AG20443 (cell line): Measurements from ENCODE around the gene SIAH3.

ENCODE experiments used
- DNase-seq: peaks from one replicate; pipeline ENCODE4 v3.0.0; 2012; ENCODE audit warnings: low spot score, mixed read lengths

The SIAH3 gene

DNA sequence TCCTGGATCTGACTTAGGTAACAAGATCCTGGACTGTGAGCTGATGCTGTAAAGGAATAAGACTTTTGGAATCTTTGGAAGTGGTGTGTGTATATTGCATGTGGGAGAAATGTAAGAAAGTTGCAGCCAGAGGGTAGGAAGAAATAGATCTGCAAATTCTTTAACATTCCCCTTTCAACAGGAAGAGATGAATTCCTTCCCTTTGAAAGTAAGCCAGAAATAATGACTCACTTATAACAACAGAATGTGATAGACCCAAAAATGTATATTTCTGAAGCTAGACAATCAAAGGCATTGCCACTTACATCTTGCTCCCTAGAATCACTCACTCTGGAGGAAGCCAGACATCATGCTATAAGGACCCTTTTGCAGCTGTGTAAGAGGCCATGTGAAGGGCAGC lies 9.8 kb upstream of the SIAH3 start:
- no peak for DNase-seq

DNA sequence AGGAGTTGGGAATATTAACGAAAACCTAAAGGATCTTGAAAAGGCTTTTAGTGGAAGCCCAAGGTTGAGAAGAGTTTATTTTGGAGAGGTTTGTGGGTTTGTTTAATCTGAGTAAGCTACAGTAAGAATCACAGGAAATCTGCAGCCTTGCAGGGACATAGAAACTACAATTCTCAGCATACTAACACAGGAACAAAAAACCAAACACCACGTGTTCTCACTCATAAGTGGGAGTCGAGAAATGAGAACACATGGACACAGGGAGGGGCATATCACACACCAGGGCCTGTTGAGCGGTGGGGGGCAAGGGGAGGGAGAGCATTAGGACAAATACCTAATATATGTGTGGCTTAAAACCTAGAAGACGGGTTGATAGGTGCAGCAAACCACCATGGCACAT lies 8.7 kb upstream of the SIAH3 start:
- DNase-seq: no peak

DNA sequence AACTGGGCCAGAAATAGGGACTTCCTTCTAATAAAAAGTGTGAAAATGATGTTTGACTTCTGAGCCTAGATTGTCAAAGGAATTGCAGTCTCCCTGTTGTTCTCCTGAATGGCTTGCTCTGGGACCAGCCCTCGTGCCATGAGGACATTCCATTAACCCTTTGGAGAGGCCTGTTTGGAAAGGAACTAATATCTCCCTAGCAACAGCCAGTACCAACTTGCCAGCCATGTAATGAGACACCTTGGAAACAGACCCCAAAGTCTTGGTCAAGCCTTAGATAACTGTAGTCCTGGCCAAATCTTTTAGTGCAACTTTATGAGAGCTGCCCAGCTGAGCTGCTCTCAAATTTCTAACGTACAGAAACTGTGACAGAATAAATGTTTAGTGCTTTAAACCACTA lies 8.2 kb upstream of the SIAH3 start:
- no peak for DNase-seq

DNA sequence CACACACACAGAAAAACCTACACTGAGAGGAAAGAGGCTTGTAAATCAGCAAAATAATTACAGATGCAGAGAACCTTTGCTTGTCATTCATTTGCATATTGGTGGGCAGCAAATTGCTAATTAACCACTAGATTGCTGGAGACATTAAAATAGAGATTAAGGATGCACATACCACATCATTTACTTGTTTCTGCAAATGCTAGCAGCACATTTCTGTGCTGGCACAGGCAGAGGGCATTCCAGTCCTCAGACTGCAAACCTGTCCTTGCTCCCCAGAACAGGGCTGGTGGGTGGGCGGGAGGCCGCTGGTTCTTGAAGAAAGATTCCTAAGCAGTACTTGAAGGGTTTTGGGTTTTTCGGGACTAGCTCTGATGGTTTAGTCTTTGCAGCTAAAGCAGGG lies 941 bp upstream of the SIAH3 start:
- no peak for DNase-seq

DNA sequence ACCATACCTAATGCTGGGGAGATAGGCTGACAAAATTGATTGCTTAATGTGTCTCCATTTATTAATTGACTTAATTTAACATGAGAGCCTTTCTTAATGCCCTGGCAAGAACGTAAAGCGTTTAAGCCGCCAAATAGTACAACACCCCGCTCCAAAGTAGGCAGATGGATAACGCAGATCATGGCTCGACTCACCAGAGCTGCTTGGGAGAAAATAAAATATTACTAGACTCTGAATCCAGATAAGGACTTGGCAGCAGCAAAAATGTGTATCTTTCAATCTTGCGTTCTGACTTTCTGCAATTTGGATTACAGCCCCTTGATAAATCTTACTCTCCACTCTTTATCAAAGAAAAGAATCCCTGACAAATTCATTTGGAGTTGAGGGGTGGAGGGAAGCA lies 403 bp upstream of the SIAH3 start:
- DNase-seq: no peak

DNA sequence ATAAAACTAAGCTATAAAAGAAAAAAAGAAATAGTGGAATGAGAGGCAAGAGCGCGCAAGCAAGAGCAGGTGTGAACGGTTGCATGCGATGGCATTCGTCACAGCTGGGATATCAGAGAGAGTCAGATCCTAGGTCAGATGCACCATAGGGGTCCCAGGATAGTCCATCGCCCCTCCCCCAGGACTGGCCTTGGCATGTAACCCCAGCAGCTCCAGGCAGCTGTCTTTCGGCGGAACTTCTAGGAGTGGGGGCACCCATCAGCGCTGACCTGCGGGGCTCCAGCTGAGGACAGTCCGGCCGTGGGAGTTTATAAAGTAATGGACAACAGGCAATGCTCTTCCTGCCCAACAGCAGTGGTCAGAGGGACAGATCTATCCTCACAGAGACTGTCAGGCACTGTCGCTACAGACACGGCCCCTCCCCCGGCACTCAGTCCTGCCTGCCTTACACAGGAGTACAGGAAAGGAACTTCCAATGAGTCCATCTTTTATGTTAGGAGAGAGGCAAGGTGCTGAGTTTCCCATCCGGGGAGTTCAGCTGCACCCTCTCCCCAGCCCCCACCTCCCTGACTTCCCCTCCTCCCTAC lies 1.4 kb downstream of the SIAH3 start:
- no peak for DNase-seq

DNA sequence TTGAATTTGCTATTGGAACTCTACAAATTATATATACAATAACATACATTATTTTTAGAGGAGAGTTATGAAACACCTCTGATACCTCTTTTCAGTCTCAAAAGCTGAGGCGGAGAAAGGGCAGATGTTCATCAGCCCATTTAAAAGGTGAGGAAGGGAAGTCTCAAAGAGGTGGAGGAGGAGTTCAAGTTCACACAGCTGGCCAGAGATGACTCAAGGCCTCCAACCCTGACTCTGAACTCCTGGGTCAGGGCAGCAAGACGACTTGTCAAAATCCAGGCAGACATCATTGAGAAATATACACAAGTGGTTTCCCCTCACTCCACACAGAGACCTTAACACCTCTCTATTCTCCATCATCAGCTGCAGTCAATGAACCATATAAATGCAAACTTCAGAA lies 2.1 kb downstream of the SIAH3 start:
- DNase-seq: no peak

DNA sequence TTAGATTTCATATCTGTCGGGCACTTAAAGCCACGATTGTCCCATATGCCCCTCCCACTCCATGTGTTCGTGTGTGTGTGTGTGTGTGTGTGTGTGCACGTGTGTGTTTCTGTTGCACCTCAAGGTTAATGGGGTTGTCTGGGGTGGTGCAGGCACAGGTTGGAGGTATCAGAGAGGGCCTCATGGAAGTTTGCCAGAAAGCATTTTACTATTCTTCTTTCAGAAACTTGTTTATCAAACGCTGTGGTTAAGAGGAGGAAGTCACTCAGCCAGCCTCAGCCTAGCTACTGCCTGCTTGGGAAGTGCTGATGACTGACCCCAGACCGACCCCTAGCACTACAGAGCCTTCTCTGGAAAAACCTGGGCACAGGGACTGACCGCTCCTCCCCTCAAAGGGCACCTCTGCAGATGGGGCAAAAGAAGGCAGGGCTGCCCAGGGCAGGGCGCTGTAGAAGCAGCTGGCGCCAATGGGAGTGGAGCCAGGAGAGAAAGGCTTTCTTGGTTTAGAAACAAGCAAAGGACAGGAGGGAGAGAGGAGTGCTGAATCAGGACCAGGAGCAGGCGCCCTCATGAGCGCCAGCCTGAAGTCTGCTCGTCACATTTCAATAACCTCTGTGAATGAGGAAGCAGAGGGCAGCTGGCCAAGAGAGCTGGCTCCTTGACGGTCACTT lies 3.9 kb downstream of the SIAH3 start:
- DNase-seq: no peak

DNA sequence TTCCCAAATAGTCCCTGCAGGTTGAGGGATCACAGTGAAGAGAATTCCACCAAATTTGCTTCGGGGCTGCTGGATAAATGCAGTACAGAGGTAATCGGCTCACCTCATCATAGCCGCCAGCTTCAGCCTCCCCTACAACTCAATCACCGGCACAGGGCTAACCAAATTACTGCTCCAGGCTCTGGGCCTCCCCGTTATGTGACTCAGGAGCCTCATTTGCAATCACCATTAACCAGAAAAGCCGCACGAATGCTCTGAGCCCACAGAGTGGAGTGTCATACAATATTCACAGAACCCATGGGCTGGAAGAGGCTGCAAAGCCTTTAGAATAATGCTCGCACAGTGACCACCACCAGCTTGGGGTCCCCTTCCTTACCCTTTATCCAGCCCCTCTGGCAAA lies 4.9 kb downstream of the SIAH3 start:
- DNase-seq: no peak

DNA sequence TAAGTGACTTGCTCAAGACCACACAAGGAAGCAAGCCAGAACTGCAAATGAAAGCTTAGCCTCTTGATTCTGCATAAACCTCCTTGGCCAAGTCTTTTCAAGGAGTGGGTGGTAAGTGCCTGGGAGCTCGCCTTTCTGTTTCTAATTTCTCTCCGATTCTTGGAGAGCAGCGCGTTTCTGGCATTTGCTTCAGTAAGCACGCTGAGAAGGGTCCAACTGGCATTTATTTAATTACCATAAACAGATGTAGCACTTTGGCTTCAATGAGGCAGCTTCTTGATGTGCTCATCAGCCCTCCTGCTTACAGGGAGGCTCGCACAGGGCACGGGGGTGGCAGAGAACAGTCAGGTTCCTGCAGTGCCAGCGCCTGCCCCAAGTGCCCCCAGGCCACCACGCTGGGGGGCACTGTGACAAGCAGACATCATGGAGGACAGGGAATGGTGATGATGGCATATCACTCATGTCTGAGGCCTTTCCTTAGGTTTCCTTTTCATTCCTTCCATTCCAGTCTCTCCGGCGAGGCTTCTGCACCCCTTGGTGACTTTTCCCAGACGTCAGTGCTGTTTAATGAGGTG lies 13.3 kb downstream of the SIAH3 start:
- DNase-seq: no peak

DNA sequence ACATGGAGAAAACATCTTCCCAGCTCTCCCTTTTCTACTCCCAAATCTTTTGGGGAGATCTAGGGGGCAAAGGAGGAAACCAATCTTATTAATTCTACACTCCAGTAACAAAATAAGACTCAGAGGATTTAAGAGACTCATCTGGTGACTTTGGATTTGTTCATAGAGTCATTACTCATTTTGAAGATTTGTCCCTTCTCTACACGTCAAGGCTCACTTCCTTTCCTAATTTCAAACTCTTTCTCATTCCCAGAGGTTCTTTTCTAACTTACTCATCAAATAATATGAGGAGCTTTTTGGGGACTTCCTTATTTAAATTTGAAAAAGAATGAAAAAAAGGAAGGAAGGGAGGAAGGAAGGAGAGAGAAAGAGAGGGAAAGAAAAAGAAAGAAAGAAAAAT lies 14.4 kb downstream of the SIAH3 start:
- DNase-seq: no peak

DNA sequence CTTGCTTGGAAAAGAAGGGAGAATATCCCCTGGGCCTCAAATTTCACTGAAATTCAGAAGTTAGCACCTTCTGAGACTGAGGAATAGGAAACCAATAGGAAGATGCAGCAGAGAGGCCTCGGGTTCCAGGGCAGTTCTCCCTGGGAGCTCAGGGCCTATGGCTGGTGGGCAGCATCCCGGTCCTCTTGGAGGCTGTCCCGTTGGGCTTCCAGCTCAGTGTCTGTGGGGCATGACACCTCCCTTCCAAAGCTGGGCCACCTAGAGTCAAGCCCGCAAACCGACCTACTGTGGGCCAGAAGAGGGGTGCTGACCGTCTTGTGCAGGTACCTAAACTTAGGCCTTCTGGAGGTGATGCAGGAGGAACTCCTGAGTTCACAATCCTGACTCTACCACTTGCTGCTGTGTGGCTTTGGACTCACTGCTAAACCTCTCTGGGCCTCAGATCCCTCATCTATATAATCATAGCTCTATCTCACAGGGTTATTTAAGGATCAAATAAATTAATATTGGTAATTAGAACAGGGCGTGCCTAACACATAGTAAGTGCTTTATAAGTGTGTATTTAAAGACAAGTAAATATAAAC lies 17.1 kb downstream of the SIAH3 start:
- DNase-seq: no peak

DNA sequence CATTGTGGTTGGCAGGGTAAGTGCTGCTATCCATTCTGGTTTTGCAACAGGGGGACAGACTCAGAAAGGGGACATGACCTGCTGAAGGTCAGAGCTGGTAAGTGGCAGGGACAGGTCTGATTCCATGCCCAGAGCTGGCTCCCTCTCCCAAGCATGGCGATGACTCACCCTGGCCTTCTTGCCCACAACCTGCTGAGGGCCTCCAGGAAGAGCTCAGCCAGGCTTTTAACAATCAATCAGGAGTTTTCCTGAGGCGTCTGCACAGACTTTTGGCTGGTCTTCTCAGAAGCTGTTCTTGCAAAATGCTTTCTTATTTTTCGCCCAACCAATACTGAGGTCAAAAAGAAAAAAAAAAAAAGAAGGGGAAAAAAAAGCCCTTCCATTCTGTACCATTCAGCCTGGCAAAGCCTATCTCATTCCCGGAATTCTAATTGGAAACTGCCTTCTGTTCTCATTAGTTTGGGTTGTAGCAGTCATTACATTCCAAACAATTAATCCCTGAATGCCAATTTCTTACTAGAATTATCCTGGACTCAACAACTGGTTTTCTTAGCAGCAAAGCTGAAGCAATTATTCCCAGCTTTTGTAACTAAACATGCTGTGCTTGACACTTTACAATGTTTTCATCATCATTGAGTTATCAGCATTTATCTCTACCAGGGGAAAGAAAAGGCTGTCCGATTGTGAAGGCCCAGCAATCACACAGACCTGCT lies 17.7 kb downstream of the SIAH3 start:
- DNase-seq: peak; percentile 43

DNA sequence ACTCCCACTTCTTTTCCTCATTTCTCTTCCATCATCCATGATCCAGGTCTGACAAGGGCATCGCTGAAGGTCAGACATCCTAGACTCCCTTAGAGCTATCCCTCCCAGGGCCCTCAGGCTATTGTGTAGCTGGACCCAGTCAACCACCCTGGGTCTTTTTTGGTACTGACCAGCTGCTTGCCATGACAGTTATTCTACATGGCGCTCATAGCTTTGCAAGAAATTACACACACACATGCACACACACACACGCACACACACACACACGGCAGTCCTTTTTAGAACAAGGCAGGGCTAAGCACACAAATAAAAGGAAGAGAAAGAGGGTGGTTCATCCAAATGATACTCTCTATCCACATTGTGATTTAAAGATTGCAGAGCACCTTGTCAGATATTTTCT lies 18.3 kb downstream of the SIAH3 start:
- no peak for DNase-seq

DNA sequence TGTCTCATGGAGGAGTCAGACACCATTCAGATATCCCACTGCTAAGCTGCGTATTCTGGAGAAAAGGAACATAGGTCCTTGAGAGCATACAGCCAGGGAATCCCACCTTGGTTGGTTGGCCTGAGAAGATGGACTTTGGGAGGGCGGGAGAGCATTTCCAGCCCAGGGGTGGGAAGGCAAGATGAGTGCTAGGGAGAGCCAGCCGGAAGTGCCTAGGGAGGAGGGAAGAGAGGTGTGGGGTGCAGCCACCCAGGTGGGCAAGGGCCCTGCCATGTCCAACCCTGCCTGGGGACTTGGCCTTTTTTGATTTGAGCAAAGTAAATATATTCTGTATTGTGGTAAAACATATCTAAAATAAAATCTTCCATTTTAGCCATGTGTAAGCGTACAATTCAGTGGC lies 19.7 kb downstream of the SIAH3 start:
- DNase-seq: no peak

DNA sequence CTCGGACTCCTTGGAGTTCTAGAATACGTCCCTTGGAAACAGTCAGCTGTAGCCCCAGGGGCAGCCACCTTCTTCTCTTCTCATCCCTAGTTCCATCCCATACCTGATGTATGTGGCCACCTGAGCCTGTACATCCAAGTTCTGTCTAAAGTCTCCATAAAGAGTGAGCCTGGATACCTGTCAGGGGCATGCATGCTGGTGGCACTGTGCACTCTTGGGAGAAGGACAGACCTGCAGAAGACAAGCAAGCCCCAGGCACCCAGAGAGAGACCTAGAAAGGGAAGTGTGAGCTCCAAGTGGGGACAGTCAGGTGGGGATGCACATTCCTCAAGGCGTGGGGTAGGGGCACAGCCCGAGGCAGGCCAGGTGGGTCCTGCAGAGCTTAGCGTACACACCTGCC lies 21.4 kb downstream of the SIAH3 start:
- DNase-seq: no peak

DNA sequence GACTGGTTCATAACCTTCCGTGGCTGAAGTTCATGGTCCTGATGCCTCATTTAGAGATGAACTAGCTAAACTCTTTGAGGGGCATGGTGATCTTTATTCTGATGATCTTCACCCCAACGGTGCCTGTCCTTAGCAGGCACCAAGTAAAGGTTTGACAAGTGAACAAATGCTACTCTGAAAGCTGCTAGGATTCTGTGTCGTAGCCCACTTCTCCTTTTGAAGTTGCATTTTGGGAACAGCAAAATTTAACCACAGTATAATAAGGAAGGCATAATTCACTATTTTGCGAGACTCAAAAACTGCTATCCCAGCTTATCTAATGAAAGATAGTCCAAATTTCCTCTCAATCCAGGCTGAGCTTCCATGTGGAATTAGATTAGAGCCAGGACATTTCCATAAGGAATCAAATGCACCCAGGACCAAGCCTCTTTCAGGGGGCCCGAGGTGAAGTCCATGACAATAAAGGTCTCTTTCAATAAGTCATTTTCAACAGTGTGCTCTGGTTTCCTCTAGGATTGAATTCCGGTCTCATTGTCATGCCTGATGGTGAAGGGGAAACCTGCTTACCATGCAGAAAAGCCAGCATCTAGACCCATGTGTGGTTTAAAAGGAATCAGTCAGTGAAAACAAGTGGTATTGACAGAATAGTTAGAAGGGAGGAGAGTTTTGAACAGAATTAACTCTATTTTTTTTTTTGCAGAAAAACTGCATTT lies 23.1 kb downstream of the SIAH3 start:
- no peak for DNase-seq

DNA sequence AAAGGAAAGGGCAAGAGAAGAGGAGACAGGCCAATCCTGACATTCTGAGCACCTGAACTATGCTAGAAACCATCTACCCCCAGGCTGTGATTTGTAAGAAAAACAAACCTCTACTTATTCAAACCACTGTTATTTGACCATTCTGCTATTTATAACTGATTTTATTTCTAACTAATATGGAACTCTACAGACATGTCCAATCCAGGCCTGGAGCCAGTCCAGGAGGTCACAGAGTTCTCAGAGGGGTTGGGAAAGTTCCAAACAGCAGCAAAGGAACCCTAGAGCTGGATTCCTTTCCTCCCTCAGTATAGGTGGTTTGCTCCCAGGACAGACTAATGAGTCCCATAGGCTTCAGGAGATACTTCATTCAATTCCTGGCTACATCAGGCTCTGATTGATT lies 24.2 kb downstream of the SIAH3 start:
- no peak for DNase-seq

DNA sequence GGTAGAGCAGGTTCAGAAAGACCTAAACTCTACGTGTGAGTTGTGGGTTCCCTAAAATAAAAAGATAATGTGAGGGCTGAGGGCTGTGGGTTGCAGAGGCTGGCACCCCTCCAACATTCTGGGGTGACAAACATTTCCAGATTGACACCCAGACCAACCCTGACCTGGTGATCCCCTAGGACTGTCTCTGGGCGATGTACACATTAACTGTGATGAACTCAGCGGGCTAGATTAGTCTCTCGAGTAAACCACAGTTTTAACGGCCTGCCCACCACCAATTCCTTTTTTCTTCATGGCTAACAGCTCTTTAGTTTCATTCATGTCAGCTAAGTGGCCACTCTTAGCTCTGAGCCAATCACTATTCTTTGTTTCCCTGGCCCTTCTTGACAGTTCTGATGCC lies 24.8 kb downstream of the SIAH3 start:
- no peak for DNase-seq

DNA sequence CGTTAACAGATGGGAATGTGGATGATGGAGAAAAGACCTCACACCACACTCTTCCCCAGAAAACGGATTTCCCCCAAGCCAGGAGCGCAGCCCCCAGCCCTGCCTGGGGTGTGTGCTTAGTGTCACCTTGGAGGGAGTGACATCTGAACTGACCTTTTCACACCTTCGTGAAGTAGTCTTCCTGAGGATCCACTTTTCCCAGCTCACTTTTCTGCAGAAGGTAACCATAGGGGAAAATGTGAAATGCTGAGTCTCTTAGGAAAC lies 26.2 kb downstream of the SIAH3 start:
- no peak for DNase-seq

DNA sequence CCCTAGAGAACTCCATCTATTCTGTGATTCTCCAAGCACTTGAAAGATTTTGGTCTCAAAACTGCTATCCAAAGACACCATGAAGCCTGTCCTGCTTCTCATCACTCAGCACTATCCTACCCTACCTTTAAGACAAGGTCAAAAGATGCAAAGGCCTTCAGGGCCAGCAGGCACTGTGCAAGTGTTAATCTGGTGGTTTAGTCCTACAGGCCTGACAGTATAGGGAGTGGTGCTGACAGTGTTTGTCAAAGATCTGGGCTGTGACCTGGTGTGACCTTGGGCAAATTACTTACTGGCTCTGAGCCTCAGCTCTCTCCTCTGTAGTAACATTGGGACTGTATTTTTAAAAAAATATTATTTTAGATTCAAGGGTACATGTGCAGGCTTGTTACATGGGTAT lies 28.0 kb downstream of the SIAH3 start:
- DNase-seq: no peak

DNA sequence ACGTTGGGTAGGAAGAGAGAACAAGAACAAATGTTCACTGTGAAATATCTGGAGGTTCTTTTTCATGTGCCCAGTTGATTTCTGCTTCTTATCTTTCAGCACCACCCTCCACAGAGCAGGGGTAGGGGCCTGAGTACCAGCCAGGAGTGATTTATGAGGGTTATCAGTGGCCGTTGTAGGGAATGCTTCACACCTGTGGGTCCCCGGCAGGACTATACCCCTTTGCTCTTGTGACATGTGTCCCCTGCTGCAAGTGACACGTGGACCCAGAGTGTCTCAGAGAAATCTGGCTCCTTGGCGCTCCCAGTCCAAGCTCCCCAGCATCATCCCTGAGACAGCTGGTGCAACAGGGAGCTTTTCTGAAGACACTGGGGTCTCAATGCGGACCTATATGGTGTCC lies 29.7 kb downstream of the SIAH3 start:
- DNase-seq: no peak
